K562 (cell line): ENCODE data around the gene RNF212B. TPM values are rescaled to one million over a fixed set of nuclear protein-coding genes. Genes with fewer than 3 reads are reported as not detected.

ENCODE experiments used
- ATAC-seq: fragments of 200-7000 bp; cut with Tn5 transposase; 3 replicates; pipeline ENCODE4 v1.9.1; 2020; ENCODE audit warnings: moderate library complexity
- BruUV-seq: library from RNA; stranded (reverse); fragments of 400-500 nt; replicated peaks from 2 replicates; lab custom pipeline; 2021; lab: Mats Ljungman, UMichigan
- CTCF ChIA-PET: fragments of 300-600 bp; formaldehyde crosslinking; extraction: SDS; loops from one replicate; lab custom pipeline; 2021; ENCODE audit warnings: low intra/inter-chr PET ratio; lab: Yijun Ruan, JAX
- POLR2A ChIA-PET: fragments of 300-600, 350-650 bp; sonication (Branson Sonifier 250); formaldehyde crosslinking; extraction: SDS; loops from one replicate; lab custom pipeline; 2021; ENCODE audit warnings: antibody characterized with exemption, inconsistent platforms; lab: Yijun Ruan, JAX
- DNase-seq, 4 experiments: peaks; one replicate each; pipeline versions ENCODE4 v3.0.0 to v3.0.0-alpha.2; 2011 to 2018; ENCODE audit warnings: low spot score in 3 of 4, mixed read lengths in 3 of 4; ENCODE audit errors: extremely low read depth in 1 of 4
- FAIRE-seq: peaks from 2 replicates; lab custom pipeline; 2011; peaks lifted over from hg19 to GRCh38; lab: Jason Lieb, UNC
- H2AFZ ChIP-seq: 2 replicates; pipeline ENCODE4 v1.6.0; 2011; ENCODE audit warnings: low read depth, low read length, control low read depth, inconsistent platforms
- H3K27ac ChIP-seq: fragments of 200-600 bp; 3 replicates; pipeline ENCODE4 v1.8.0; 2011; ENCODE audit warnings: low read depth, mild to moderate bottlenecking, control low read depth, inconsistent platforms, low read length, moderate library complexity, mixed read lengths; ENCODE audit errors: extremely low read depth
- H3K27me3 ChIP-seq, 2 experiments: fragments of 300-600 bp in 1 of 2; 2 replicates in 1 of 2; 3 replicates in 1 of 2; pipeline versions ENCODE4 v1.6.0 to v1.8.0; 2011; ENCODE audit warnings: inconsistent platforms in 2 of 2, low read length in 2 of 2, mild to moderate bottlenecking in 1 of 2, mixed read lengths in 1 of 2, moderate library complexity in 1 of 2; ENCODE audit not compliant: control insufficient read depth in 2 of 2, insufficient read depth in 2 of 2
- H3K36me3 ChIP-seq: fragments of 300-600 bp; 3 replicates; pipeline ENCODE4 v1.8.0; 2011; ENCODE audit warnings: mild to moderate bottlenecking, low read length, inconsistent platforms; ENCODE audit not compliant: control insufficient read depth, insufficient read depth
- H3K4me1 ChIP-seq, 2 experiments: fragments of 200-600 bp in 1 of 2; replicated peaks in 1 of 2; 2 replicates in 1 of 2; 3 replicates in 1 of 2; pipeline versions ENCODE4 v1.5.1 to v1.8.0; 2011; ENCODE audit warnings: inconsistent platforms in 2 of 2, low read length in 2 of 2, mild to moderate bottlenecking in 1 of 2, mixed read lengths in 1 of 2, moderate library complexity in 1 of 2; ENCODE audit not compliant: control insufficient read depth in 2 of 2, insufficient read depth in 2 of 2
- H3K4me2 ChIP-seq: 2 replicates; pipeline ENCODE4 v1.6.1; 2011; ENCODE audit warnings: low read length, control low read depth, inconsistent platforms, mixed read lengths; ENCODE audit not compliant: insufficient read depth
- H3K4me3 ChIP-seq: fragments of 200-600 bp; sonication (generic), shearing (Covaris generic); 2 replicates; pipeline ENCODE4 v1.5.1; 2016; ENCODE audit warnings: control low read depth, inconsistent platforms
- H3K79me2 ChIP-seq: fragments of 200-600 bp; 3 replicates; pipeline ENCODE4 v1.8.0; 2011; ENCODE audit warnings: low read length, inconsistent platforms; ENCODE audit not compliant: control insufficient read depth, insufficient read depth
- H3K9ac ChIP-seq, 2 experiments: 2 replicates each; pipeline versions ENCODE4 v1.6.0 to v1.6.1; 2011; ENCODE audit warnings: low read depth in 2 of 2, low read length in 2 of 2, control low read depth in 1 of 2, inconsistent platforms in 1 of 2, mild to moderate bottlenecking in 1 of 2, mixed read lengths in 1 of 2; ENCODE audit not compliant: insufficient read depth in 1 of 2
- H3K9me1 ChIP-seq: one replicate; pipeline ENCODE4 v1.6.0; 2011; ENCODE audit warnings: inconsistent platforms, mild to moderate bottlenecking, low read length, moderate library complexity; ENCODE audit not compliant: control insufficient read depth, insufficient read depth
- H3K9me3 ChIP-seq: replicated peaks from 2 replicates; pipeline ENCODE4 v1.5.1; 2011; ENCODE audit warnings: low read depth, low read length, inconsistent platforms; ENCODE audit not compliant: control insufficient read depth, insufficient read depth
- H4K20me1 ChIP-seq: replicated peaks from 2 replicates; pipeline ENCODE4 v1.6.1; 2011; ENCODE audit warnings: low read length, inconsistent platforms, mixed read lengths; ENCODE audit not compliant: control insufficient read depth, insufficient read depth
- BRD9 ChIP-seq: fragments of 450-650 bp; IDR thresholded peaks from 2 replicates; pipeline ENCODE4 v1.6.1; 2018; ENCODE audit warnings: low read depth; ENCODE audit not compliant: partially characterized antibody
- CGGBP1 ChIP-seq: fragments of 250-450 bp; sonication (Bioruptor Pico); IDR thresholded peaks from 2 replicates; pipeline ENCODE4 v1.9.0; 2021; ENCODE audit warnings: mild to moderate bottlenecking
- KDM1A ChIP-seq, 2 experiments: fragments of 450-650 bp; IDR thresholded peaks; 2 replicates each; pipeline ENCODE4 v1.6.1; 2016; ENCODE audit warnings: mild to moderate bottlenecking in 2 of 2
- POLR2A ChIP-seq: fragments of 450-650 bp; conservative IDR thresholded peaks from 2 replicates; pipeline ENCODE4 v1.6.1; 2016
- TSHZ1 ChIP-seq: fragments of 250-450 bp; sonication (Bioruptor Pico); IDR thresholded peaks from 2 replicates; pipeline ENCODE4 v1.4.0; 2020; ENCODE audit warnings: mild to moderate bottlenecking, moderate library complexity
- YBX1 ChIP-seq: fragments of 450-650 bp; IDR thresholded peaks from 2 replicates; pipeline ENCODE4 v1.7.1; 2016; ENCODE audit warnings: mild to moderate bottlenecking
- ZNF76 ChIP-seq: fragments of 250-450 bp; sonication (Bioruptor Pico); IDR thresholded peaks from 2 replicates; pipeline ENCODE4 v1.4.0; 2020; ENCODE audit warnings: mild to moderate bottlenecking, moderate library complexity, borderline replicate concordance
- WGBS: fragments of 100-300 bp; shearing (Covaris generic); methylation state at CpG from one replicate; pipeline ENCODE4 v1.1.6; 2016; ENCODE audit warnings: low coverage, mixed read lengths; ENCODE audit not compliant: insufficient coverage; ENCODE audit errors: missing lambda C conversion rate; 5-methylcytosine and 5-hydroxymethylcytosine counted together
- in situ Hi-C: fragments of 300-500 bp; cut with MboI; formaldehyde crosslinking; loops from 4 replicates; pipeline ENCODE4 v1.15.0; 2018; ENCODE audit warnings: inconsistent platforms, mixed read lengths
- intact Hi-C: fragments of 100-400 bp; cut with micrococcal nuclease; formaldehyde crosslinking; loops from 2 replicates; pipeline ENCODE4 v1.14.2; 2022
- polyA plus RNA-seq, 8 experiments: library from polyadenylated mRNA; depleted of rRNA in 4 of 8; stranded (reverse) in 5 of 8; unstranded in 3 of 8; fragments of >200 nt; fragmentation: Nextera tagmentation in 2 of 8; fragmentation: Illumina TruSeq in 1 of 8; extraction: Ambion mirVana in 2 of 8; extraction: Trizol in 1 of 8; gene quantifications; 2 replicates each; pipeline versions ENCODE4 v1.2.1 to v1.2.3, GENCODE V29; 2011 to 2014; ENCODE audit warnings: inconsistent platforms in 1 of 8, missing spikeins in 1 of 8
- total RNA-seq, 7 experiments: library from RNA; depleted of rRNA in 6 of 7; stranded (reverse); fragments of >200 nt in 6 of 7; fragmentation: Illumina TruSeq in 2 of 7; extraction: Trizol in 2 of 7; gene quantifications; 2 replicates each; pipeline versions ENCODE4 v1.2.1 to v1.2.3, GENCODE V29; 2011 to 2021; ENCODE audit warnings: low replicate concordance in 1 of 7
- TF ChIP-seq, protein P1 (sequence below): fragments of 450-650 bp; IDR thresholded peaks from 2 replicates; pipeline ENCODE4 v1.6.1; 2016
- TF ChIP-seq, protein P2 (sequence below): fragments of 250-450 bp; sonication (Bioruptor Pico); IDR thresholded peaks from 2 replicates; pipeline ENCODE4 v1.8.0; 2022; ENCODE audit warnings: moderate library complexity, mild to moderate bottlenecking, inconsistent platforms

RNF212B gene
- total and polyA plus RNA-seq, 9 of the 15 experiments (the other 6 are each of a cell fraction or from before 2014, with no cell fraction given): 0.15 to 0.43 (median 0.27) TPM; not detected in 3

- Histone ChIP-seq H3K9me1 (no peaks in the 10 kb centered on the region), H3K9ac (no peak overlapping the region), H3K4me2 (no peak overlapping the region), H3K9me3 (no peaks in the 10 kb centered on the region), H3K27me3 (no peaks in the 10 kb centered on the region), H3K79me2 (peaks cover 16% of the 10 kb centered on the region), H3K36me3 (peaks cover 23% of the 10 kb centered on the region; the same call in 2 of the 3 replicates), H3K4me1 (peaks cover 13 to 22% of the 10 kb centered on the region in 2 experiments), H3K27ac (no peak overlapping the region), H3K4me3 (no peak overlapping the region), H4K20me1 (no peaks in the 10 kb centered on the region), H2AFZ (no peak overlapping the region)
- no TSS peak for BruUV-seq
- 87% methylated on average over 7 of the region's 7 CpGs for WGBS
- ChIA-PET POLR2A (interaction anchor here (0.5 to 3.1 kb wide), 4 partner anchors 10 to 540 kb away, joined by 3 to 13 read pairs (median 4); partner anchors contain the start of genes ACIN1, C14orf119 and HOMEZ), CTCF (interaction anchor here (0.8 to 3.3 kb wide), 2 partner anchors 31 to 175 kb away, joined by 3 to 14 read pairs; no protein-coding TSS in a partner anchor)
- ATAC-seq (no peak), DNase-seq (no peak), FAIRE-seq (no peak)
- TF ChIP-seq ZNF76 (CRISPR knock-in tag) (no peak), KDM1A (IDR thresholded peaks at IDR 0.05) (no peak)
- in situ Hi-C loops: no loop called here
- intact Hi-C loops: no loop called here
Measured at GRCh38 chr14:23296012-23296777, 58.5 kb downstream of the RNF212B start.

DNA sequence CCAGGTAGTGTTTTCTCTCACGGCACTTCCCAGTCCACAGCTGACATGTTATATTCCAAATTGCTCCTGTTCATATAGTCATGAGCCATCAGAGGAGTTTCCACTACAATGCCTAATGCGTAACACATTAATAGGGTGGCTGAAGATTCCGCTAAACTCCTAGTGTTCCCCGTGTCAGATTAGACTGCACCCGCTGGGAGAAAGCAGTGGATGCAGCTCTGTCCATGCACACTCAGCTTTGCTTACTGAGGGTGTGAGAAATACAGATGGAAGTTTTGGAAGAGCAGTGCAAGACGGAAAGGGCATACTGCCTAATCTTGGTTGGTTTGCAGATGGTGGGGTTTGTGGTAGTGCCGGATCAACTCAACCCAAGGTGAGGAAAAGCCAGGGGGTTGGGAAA is 59.4 kb downstream of the RNF212B start:
- in situ Hi-C loops (no loop called here), intact Hi-C loops (no loop called here)
- WGBS: 81% methylated on average over 7 of the region's 7 CpGs
- Histone ChIP-seq H3K4me2 (no peak overlapping the region), H3K9me3 (no peaks in the 10 kb centered on the region), H2AFZ (no peak overlapping the region), H3K36me3 (peaks cover 23% of the 10 kb centered on the region; the same call in 2 of the 3 replicates), H3K79me2 (peaks cover 16% of the 10 kb centered on the region), H3K9ac (no peak overlapping the region), H4K20me1 (no peaks in the 10 kb centered on the region), H3K27me3 (no peaks in the 10 kb centered on the region), H3K4me3 (no peak overlapping the region), H3K9me1 (no peaks in the 10 kb centered on the region), H3K27ac (no peak overlapping the region), H3K4me1 (peaks cover 18 to 22% of the 10 kb centered on the region in 2 experiments)
- CTCF ChIA-PET: interaction anchor here (3.3 kb wide), 1 partner anchor 176 kb away, joined by 14 read pairs; no protein-coding TSS in a partner anchor
- POLR2A ChIA-PET: interaction anchor here (0.7 to 1.4 kb wide), 4 partner anchors 10 to 202 kb away, joined by 3 to 4 read pairs (median 4); partner anchors contain the start of genes ACIN1 and C14orf119
- FAIRE-seq: no peak
- BruUV-seq: no TSS peak
- no peak for ATAC-seq
- DNase-seq: no peak
- no peak for TF ChIP-seq TSHZ1
- TF ChIP-seq, protein P1, sequence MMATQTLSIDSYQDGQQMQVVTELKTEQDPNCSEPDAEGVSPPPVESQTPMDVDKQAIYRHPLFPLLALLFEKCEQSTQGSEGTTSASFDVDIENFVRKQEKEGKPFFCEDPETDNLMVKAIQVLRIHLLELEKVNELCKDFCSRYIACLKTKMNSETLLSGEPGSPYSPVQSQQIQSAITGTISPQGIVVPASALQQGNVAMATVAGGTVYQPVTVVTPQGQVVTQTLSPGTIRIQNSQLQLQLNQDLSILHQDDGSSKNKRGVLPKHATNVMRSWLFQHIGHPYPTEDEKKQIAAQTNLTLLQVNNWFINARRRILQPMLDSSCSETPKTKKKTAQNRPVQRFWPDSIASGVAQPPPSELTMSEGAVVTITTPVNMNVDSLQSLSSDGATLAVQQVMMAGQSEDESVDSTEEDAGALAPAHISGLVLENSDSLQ: no peak
- no peak for TF ChIP-seq CGGBP1 (CRISPR knock-in tag)
- TF ChIP-seq, protein P2, sequence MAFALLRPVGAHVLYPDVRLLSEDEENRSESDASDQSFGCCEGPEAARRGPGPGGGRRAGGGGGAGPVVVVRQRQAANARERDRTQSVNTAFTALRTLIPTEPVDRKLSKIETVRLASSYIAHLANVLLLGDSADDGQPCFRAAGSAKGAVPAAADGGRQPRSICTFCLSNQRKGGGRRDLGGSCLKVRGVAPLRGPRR (CRISPR knock-in tag): no peak
- TF ChIP-seq BRD9: no peak
- no peak for TF ChIP-seq YBX1
- no peak for TF ChIP-seq POLR2A
